SK-N-SH (cell line): ENCODE data around the gene ZNF414. TPM values are rescaled to one million over a fixed set of nuclear protein-coding genes. Genes with fewer than 3 reads are reported as not detected.

Experiments
- CTCF ChIA-PET: fragments of 300-600, 350-600 bp; formaldehyde crosslinking; extraction: SDS; loops from one replicate; lab custom pipeline; 2021; lab: Yijun Ruan, JAX
- POLR2A ChIA-PET: fragments of 350-600 bp; sonication (Branson Sonifier 250); formaldehyde crosslinking; extraction: SDS; loops from one replicate; lab custom pipeline; 2020; ENCODE audit warnings: antibody characterized with exemption, inconsistent platforms; lab: Yijun Ruan, JAX
- DNase-seq: peaks from one replicate; pipeline ENCODE4 v3.0.0; 2012
- H2AFZ ChIP-seq: fragments of 200-600 bp; sonication (generic); 2 replicates; pipeline ENCODE4 v1.8.1; 2016; ENCODE audit warnings: antibody characterized with exemption, mild to moderate bottlenecking, low read depth
- H3F3A ChIP-seq: fragments of 200-600 bp; sonication (generic); replicated peaks from 2 replicates; pipeline ENCODE3; 2016; ENCODE audit warnings: antibody characterized with exemption, mild to moderate bottlenecking; ENCODE audit not compliant: insufficient read depth
- H3K27ac ChIP-seq, 2 experiments: fragments of 200-500 bp in 1 of 2; fragments of 200-600 bp in 1 of 2; sonication (Bioruptor generic) in 1 of 2; sonication (generic), shearing (Covaris generic) in 1 of 2; 2 replicates each; pipeline versions ENCODE4 v1.5.1 to v1.6.1; 2014 to 2016; ENCODE audit warnings: low read depth in 2 of 2, inconsistent platforms in 1 of 2, low read length in 1 of 2, mild to moderate bottlenecking in 1 of 2, mixed read lengths in 1 of 2
- H3K27me3 ChIP-seq: fragments of 200-600 bp; sonication (generic), shearing (Covaris generic); 2 replicates; pipeline ENCODE4 v1.6.1; 2016; ENCODE audit warnings: mixed run types; ENCODE audit not compliant: insufficient read depth
- H3K36me3 ChIP-seq, 2 experiments: fragments of 200-500 bp in 1 of 2; fragments of 200-600 bp in 1 of 2; sonication (Bioruptor generic) in 1 of 2; sonication (generic) in 1 of 2; replicated peaks in 1 of 2; 2 replicates each; pipeline versions ENCODE3 to v1.5.1; 2014 to 2016; ENCODE audit warnings: low read length in 1 of 2, mild to moderate bottlenecking in 1 of 2; ENCODE audit not compliant: insufficient read depth in 2 of 2, control insufficient read depth in 1 of 2
- H3K4me1 ChIP-seq, 2 experiments: fragments of 200-500 bp in 1 of 2; fragments of 200-600 bp in 1 of 2; sonication (Bioruptor generic) in 1 of 2; sonication (generic), shearing (Covaris generic) in 1 of 2; 2 replicates each; pipeline versions ENCODE4 v1.5.1 to v1.6.1; 2014 to 2016; ENCODE audit warnings: low read depth in 1 of 2, low read length in 1 of 2, mixed run types in 1 of 2; ENCODE audit not compliant: insufficient read depth in 2 of 2, control insufficient read depth in 1 of 2
- H3K4me2 ChIP-seq: fragments of 200-600 bp; sonication (generic), shearing (Covaris generic); 2 replicates; pipeline ENCODE4 v1.6.1; 2017; ENCODE audit warnings: mixed run types
- H3K4me3 ChIP-seq, 2 experiments: fragments of 200-500 bp in 1 of 2; fragments of 200-600 bp in 1 of 2; sonication (Bioruptor generic) in 1 of 2; sonication (generic), shearing (Covaris generic) in 1 of 2; 2 replicates each; pipeline versions ENCODE4 v1.5.1 to v1.8.1; 2014 to 2016; ENCODE audit warnings: low read depth in 2 of 2, inconsistent platforms in 1 of 2, low read length in 1 of 2, mild to moderate bottlenecking in 1 of 2, mixed read lengths in 1 of 2, moderate library complexity in 1 of 2
- H3K79me2 ChIP-seq: fragments of 200-600 bp; sonication (generic); 2 replicates; pipeline ENCODE4 v1.8.1; 2017; ENCODE audit warnings: mild to moderate bottlenecking; ENCODE audit not compliant: insufficient read depth
- H3K9ac ChIP-seq: fragments of 200-600 bp; sonication (generic); 2 replicates; pipeline ENCODE4 v1.6.1; 2017; ENCODE audit warnings: mixed run types
- H3K9me2 ChIP-seq: fragments of 200-600 bp; sonication (generic); 2 replicates; pipeline ENCODE4 v1.6.1; 2017; ENCODE audit warnings: mixed run types
- H3K9me3 ChIP-seq: fragments of 200-600 bp; sonication (generic); 2 replicates; pipeline ENCODE4 v1.6.1; 2017; ENCODE audit warnings: mixed run types, mild to moderate bottlenecking, moderate library complexity
- H4K20me1 ChIP-seq: fragments of 200-600 bp; sonication (generic); 2 replicates; pipeline ENCODE4 v1.6.1; 2017; ENCODE audit warnings: mild to moderate bottlenecking, mixed run types; ENCODE audit not compliant: insufficient read depth
- CHD2 ChIP-seq: fragments of 150-350 bp; IDR thresholded peaks from 2 replicates; pipeline ENCODE4 v1.6.1; 2018; ENCODE audit warnings: low read length; ENCODE audit not compliant: partially characterized antibody
- EZH2phosphoT487 ChIP-seq: fragments of 200-600 bp; sonication (generic); IDR thresholded peaks from 2 replicates; pipeline ENCODE4 v1.6.1; 2017; ENCODE audit warnings: low read depth, mixed run types, mild to moderate bottlenecking, antibody characterized with exemption, moderate library complexity, borderline replicate concordance
- FOSL2 ChIP-seq: IDR thresholded peaks from 2 replicates; pipeline ENCODE4 v1.4.0; 2012; ENCODE audit warnings: low read depth, mild to moderate bottlenecking, moderate library complexity, borderline replicate concordance
- FOXJ3 ChIP-seq: sonication (generic); formaldehyde crosslinking; IDR thresholded peaks from 2 replicates; pipeline ENCODE4 v1.5.1; 2020; ENCODE audit warnings: mild to moderate bottlenecking, missing genetic modification reagents
- GATA2 ChIP-seq: sonication (generic); formaldehyde crosslinking; IDR thresholded peaks from 2 replicates; pipeline ENCODE4 v1.5.0; 2020; ENCODE audit warnings: mild to moderate bottlenecking, missing genetic modification reagents
- MAX ChIP-seq: IDR thresholded peaks from 2 replicates; pipeline ENCODE4 v1.4.0; 2012; ENCODE audit warnings: low read depth
- NRF1 ChIP-seq: IDR thresholded peaks from 2 replicates; pipeline ENCODE4 v1.6.1; 2012; ENCODE audit warnings: low read depth, mild to moderate bottlenecking, low read length
- PBX3 ChIP-seq: IDR thresholded peaks from 2 replicates; pipeline ENCODE4; 2012
- SIN3A ChIP-seq: IDR thresholded peaks from 2 replicates; pipeline ENCODE4 v1.6.1; 2012; ENCODE audit warnings: low read depth, mild to moderate bottlenecking, low read length, moderate library complexity, borderline replicate concordance
- TAF1 ChIP-seq: IDR thresholded peaks from 2 replicates; pipeline ENCODE4 v1.6.1; 2012; ENCODE audit warnings: low read depth, mild to moderate bottlenecking, low read length, moderate library complexity, borderline replicate concordance
- TEAD4 ChIP-seq: IDR thresholded peaks from 2 replicates; pipeline ENCODE4 v1.4.0; 2012; ENCODE audit warnings: mild to moderate bottlenecking, borderline replicate concordance; ENCODE audit not compliant: insufficient read depth
- YY1 ChIP-seq: IDR thresholded peaks from 2 replicates; pipeline ENCODE4 v1.4.0; 2012; ENCODE audit warnings: low read depth, mild to moderate bottlenecking
- WGBS: methylation state at CpG from one replicate; pipeline ENCODE4 v1.1.6; 2017; ENCODE audit warnings: low lambda C conversion rate; 5-methylcytosine and 5-hydroxymethylcytosine counted together
- polyA plus RNA-seq, 3 experiments: library from polyadenylated mRNA; depleted of rRNA; stranded (reverse); fragments of >200 nt; gene quantifications; 2 replicates each; pipeline ENCODE4 v1.2.3, GENCODE V29; 2012
- TF ChIP-seq, protein P1 (sequence below): fragments of 150-350 bp; IDR thresholded peaks from 2 replicates; pipeline ENCODE4 v1.6.1; 2016; ENCODE audit warnings: mild to moderate bottlenecking, low read depth, low read length

ZNF414 gene
- polyA plus RNA-seq, 1 of the 3 experiments (the other 2 are of a cell fraction) = 17.0 TPM

DNA sequence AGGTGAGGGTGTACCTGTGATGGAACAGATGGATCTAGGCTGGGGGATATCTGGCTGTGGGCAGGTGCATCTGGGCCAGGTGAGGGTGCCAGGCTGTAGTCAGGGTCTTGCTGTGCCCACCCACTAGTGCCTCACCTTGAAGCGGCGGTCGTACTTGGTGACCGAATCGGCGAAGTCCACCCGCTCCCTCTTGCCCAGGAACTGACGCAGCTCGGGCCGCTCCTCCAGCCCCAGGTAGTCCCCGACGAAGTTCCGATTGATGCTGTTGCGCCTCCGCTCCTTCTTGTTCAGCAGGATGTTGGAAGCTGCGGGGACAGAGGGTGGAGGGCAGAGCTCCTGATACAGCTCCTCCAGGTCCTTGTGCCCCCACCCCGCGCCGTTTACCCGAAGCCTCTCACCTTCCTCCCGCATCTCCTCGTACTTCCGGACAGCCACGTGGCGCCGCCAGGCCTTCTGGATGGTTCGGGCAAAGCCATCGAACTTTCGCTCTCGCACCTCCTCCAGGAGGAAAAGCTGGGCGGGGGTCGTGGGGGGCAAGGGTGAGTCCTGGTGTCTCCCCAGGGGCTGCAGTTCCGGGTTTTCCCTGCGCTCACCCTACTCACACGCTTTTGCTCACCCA lies 16.2 kb upstream of the ZNF414 start (continued):
- TF ChIP-seq EZH2phosphoT487 (no peak), MAX (no peak), CHD2 (no peak), YY1 (no peak)

GRCh38 chr19:8529369-8530006 lies 15.5 kb upstream of the ZNF414 start:
- Histone ChIP-seq H3K9me2 (no peaks in the 10 kb centered on the region), H3K4me3 (no peak overlapping the region), H3K4me1 (peaks cover 0 to 7% of the 10 kb centered on the region in 2 experiments; a peak in 1 of 4 replicates), H2AFZ (no peak overlapping the region), H3K4me2 (no peak overlapping the region), H4K20me1 (peaks cover 14% of the 10 kb centered on the region), H3K27me3 (no peaks in the 10 kb centered on the region; the same call in 1 of the 2 replicates), H3F3A (peaks cover 3% of the 10 kb centered on the region), H3K27ac (no peak overlapping the region), H3K36me3 (no peaks in the 10 kb centered on the region), H3K9ac (no peak overlapping the region), H3K79me2 (peaks cover 3% of the 10 kb centered on the region; the same call in 1 of the 2 replicates), H3K9me3 (no peaks in the 10 kb centered on the region)
- ChIA-PET POLR2A (no interaction called here), CTCF (interaction anchor here (1.2 kb wide), 1 partner anchor 13 kb away, joined by 3 read pairs; no protein-coding TSS in a partner anchor)
- TF ChIP-seq SIN3A = no peak
- no peak for TF ChIP-seq PBX3
- TF ChIP-seq, protein P1, sequence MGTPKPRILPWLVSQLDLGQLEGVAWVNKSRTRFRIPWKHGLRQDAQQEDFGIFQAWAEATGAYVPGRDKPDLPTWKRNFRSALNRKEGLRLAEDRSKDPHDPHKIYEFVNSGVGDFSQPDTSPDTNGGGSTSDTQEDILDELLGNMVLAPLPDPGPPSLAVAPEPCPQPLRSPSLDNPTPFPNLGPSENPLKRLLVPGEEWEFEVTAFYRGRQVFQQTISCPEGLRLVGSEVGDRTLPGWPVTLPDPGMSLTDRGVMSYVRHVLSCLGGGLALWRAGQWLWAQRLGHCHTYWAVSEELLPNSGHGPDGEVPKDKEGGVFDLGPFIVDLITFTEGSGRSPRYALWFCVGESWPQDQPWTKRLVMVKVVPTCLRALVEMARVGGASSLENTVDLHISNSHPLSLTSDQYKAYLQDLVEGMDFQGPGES = no peak
- no peak for TF ChIP-seq TEAD4
- no peak for TF ChIP-seq FOSL2
- no peak for TF ChIP-seq FOXJ3 (CRISPR knock-in tag)
- TF ChIP-seq TAF1 = no peak
- TF ChIP-seq GATA2 = no peak
- no peak for TF ChIP-seq NRF1
- no peak for DNase-seq
- 91% methylated on average over 4 of the region's 4 CpGs for WGBS
